Right ventricle myocardium superior (tissue), 1 donor: Measurements from ENCODE around the gene FLNC. TPM values are rescaled to one million over a fixed set of nuclear protein-coding genes. Genes with fewer than 3 reads are reported as not detected.
A peak's percentile ranks its signal among the peaks of the same experiment; 100 is the strongest.

Experiments
- ATAC-seq: fragments of 200-7000 bp; cut with Tn5 transposase; one replicate; pipeline ENCODE4 v1.9.1; 2020; ENCODE audit warnings: mild to moderate bottlenecking; ENCODE audit not compliant: poor library complexity
- DNase-seq: peaks from one replicate; pipeline ENCODE4 v3.0.0-alpha.2; 2020
- intact Hi-C: fragments of 100-400 bp; cut with DNase I; formaldehyde crosslinking; loops from one replicate; pipeline ENCODE4 v1.11.2; 2022
- total RNA-seq: library from RNA; stranded (reverse); fragmentation: NEBNext Ultra II Directional; extraction: Animal tissue kit (Norgen Biotek cat#: 25700); gene quantifications from one replicate; pipeline ENCODE4 v1.2.1, GENCODE V29; 2021
- donor health status: DM: no; HTN: yes; CAD: no; lungs with severe emphysema.

Gene FLNC
- total RNA-seq, 1 donor from 2014 or later = 601 TPM

- intact Hi-C loops = no loop called here
- DNase-seq = peak; percentile 28
- ATAC-seq = no peak
These were observed 8.9 kb downstream of the FLNC start for GRCh38 chr7:128838981-128839731.

DNA sequence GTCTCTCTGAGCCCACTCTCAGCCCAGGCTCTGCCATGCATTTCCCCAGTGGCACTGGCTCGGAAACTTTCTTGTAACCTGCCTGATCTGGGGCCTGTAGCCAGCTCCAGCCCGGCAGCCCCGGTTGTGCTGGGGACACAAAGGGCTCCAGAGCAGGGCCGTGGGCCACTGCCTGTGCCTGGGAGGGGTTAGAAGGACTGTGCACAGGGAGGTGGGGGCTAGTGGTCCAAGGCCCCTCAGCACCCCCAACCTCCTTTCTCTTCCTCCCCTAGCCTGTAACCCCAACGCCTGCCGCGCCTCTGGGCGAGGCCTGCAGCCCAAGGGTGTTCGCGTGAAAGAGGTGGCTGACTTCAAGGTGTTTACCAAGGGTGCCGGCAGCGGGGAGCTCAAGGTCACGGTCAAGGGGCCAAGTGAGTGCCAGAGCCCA is 9.6 kb downstream of the FLNC start:
- intact Hi-C loops = no loop called here
- peak; percentile 34 for DNase-seq

GRCh38 chr7:128840326-128841170 is 10.3 kb downstream of the FLNC start:
- no peak for ATAC-seq
- DNase-seq = peak; percentile 35
- intact Hi-C loops = no loop called here

More for the DNA sequence above, 9.6 kb downstream of the FLNC start:
- ATAC-seq = no peak

- ATAC-seq (no peak), DNase-seq (peak; percentile 38)
- intact Hi-C loops = no loop called here
These were observed 11.0 kb downstream of the FLNC start for GRCh38 chr7:128841171-128841690.

DNA sequence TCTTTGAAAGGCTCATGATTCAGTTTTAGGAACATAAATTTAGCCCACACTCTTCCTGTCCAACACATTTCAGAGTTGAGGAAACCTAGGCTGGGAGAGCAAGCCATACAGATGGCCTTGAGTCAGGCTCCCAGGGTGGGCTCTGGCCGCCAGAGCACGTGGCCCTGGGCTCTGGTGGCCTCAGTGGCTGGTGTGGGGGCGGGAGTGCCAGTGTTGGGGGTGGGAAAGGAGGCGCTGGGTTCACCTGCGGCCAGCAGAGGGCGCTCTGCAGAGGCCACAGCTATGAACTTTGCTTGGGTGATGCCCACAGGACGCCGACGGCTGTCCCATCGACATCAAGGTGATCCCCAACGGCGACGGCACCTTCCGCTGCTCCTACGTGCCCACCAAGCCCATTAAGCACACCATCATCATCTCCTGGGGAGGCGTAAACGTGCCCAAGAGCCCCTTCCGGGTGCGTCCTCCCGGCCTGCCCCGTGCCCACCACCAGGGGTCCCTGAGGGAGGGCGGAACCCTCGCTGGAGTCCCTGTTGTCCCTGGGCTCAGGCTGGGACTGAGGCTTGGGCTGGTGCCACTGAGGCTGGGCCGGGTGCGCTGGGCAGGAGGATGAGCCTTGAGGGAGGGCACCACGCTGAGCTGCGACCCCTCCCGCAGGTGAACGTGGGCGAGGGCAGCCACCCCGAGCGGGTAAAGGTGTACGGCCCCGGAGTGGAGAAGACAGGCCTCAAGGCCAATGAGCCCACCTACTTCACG is 11.9 kb downstream of the FLNC start:
- DNase-seq = peak; percentile 68
- intact Hi-C loops = no loop called here
- peak; percentile 51 for ATAC-seq

DNA sequence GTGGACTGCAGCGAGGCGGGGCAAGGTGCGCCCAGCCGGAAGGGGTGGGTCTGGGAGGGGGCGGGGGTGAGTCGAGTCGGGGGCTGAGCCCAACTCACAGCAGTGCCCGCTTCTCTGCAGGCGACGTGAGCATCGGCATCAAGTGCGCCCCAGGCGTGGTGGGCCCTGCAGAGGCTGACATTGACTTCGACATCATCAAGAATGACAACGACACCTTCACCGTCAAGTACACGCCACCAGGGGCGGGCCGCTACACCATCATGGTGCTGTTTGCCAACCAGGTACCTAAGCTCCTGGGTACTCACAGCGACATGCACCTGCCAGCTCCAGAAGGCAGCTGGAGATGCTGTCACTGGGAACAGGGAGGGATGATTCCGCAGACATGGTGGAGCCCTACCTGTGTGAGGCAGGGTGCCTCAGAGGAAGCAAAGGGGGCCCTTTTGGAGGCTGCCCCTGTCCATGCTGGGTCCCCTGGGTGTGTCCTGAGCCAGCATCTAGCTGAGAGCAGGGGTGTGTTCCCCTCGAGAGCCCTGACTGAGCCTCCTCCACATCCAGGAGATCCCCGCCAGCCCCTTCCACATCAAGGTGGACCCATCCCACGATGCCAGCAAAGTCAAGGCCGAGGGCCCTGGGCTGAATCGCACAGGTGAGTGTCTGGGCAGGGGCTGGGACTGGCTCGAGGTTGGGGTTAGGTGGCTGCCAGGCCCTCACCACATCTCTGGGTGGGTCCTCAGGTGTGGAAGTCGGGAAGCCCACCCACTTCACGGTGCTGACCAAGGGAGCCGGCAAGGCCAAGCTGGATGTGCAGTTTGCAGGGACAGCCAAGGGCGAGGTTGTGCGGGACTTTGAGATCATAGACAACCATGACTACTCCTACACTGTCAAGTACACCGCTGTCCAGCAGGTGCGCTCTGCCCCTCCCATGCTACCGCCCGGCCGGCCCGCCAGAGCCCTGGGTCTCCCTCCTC is 12.8 kb downstream of the FLNC start:
- DNase-seq = peak; percentile 39
- no peak for ATAC-seq
- intact Hi-C loops = no loop called here

GRCh38 chr7:128843938-128844621 is 13.9 kb downstream of the FLNC start:
- no peak for DNase-seq
- intact Hi-C loops = no loop called here
- no peak for ATAC-seq

DNA sequence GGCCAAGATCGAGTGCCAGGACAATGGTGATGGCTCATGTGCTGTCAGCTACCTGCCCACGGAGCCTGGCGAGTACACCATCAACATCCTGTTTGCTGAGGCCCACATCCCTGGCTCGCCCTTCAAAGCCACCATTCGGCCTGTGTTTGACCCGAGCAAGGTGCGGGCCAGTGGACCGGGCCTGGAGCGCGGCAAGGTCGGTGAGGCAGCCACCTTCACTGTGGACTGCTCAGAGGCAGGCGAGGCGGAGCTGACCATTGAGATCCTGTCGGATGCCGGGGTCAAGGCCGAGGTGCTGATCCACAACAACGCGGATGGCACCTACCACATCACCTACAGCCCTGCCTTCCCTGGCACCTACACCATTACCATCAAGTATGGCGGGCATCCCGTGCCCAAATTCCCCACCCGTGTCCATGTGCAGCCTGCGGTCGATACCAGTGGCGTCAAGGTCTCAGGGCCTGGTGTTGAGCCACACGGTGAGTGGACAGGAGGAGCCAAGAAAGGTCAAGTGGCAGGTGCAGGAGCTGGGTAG is 14.6 kb downstream of the FLNC start:
- intact Hi-C loops = no loop called here
- peak; percentile 30 for DNase-seq
- ATAC-seq = no peak

DNA sequence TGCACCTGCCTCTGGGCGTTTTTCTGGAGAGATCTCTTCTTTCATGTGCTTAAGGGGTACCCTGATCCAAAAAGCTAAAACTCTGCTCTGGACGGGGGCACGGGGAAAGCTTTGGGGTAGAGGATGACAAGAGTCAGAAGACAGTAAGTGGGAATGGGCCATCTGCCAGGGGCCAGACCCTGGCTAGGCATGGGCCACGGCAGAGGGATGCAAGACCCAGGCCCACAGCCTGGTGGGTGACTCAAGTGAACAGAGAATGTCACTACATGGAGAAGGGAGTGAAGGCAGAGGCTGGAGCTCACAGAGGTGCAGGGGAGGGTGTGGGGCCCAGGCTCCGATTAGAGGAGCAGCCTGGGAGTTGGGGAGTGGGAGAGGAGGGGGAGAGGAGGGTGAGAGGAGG is 15.3 kb downstream of the FLNC start:
- ATAC-seq = no peak
- intact Hi-C loops = no loop called here
- DNase-seq = no peak

DNA sequence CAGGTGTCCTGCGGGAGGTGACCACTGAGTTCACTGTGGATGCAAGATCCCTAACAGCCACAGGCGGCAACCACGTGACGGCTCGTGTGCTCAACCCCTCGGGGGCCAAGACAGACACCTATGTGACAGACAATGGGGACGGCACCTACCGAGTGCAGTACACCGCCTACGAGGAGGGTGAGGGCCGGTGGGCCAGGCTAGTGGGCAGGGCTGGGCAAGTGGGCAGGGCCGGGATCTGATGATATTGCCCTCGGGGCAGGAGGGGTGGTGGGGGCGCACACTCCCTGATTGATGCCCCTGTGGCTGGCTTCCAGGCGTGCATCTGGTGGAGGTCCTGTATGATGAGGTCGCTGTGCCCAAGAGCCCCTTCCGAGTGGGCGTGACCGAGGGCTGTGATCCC is 15.8 kb downstream of the FLNC start:
- DNase-seq (no peak), ATAC-seq (no peak)
- intact Hi-C loops = no loop called here

GRCh38 chr7:128846781-128847444 is 16.7 kb downstream of the FLNC start:
- ATAC-seq (no peak), DNase-seq (peak; percentile 26)
- intact Hi-C loops = no loop called here

- DNase-seq = peak; percentile 39
- intact Hi-C loops = no loop called here
- ATAC-seq = no peak
These were observed 17.6 kb downstream of the FLNC start for GRCh38 chr7:128847721-128848211.

DNA sequence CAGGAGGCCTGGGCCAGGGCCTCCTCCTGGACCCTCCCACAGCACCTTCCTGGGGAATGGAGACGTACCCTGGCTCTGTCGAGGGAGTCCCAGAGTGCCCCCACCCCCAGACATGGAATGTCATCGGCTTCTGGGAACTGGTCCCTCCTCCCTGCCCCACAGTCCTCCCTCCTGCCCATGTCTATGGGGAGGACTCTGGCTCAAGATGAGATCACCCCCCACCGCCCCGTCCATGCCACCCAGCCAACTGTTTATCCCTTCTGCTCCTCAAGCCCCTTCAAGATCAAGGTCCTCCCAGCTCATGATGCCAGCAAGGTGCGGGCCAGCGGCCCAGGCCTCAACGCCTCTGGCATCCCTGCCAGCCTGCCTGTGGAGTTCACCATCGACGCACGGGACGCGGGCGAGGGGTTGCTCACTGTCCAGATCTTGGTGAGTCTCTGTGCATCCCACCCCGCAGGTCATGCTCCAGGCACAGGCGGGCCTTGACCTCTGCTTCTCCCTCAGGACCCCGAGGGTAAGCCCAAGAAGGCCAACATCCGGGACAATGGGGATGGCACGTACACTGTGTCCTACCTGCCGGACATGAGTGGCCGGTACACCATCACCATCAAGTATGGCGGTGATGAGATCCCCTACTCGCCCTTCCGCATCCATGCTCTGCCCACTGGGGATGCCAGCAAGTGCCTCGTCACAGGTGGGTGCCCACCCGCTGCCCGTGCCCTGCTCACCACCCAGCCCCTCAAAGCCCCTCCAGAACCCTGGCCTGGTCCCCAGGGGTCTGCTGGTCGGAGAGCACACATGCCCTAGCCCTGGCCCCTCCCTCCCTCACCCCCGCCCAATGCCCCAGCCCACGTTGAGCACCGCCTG is 18.3 kb downstream of the FLNC start:
- DNase-seq (peak; percentile 38), ATAC-seq (no peak)
- intact Hi-C loops = no loop called here

GRCh38 chr7:128849156-128849515 is 18.9 kb downstream of the FLNC start:
- DNase-seq (peak; percentile 39), ATAC-seq (no peak)
- intact Hi-C loops = no loop called here

- DNase-seq (no peak), ATAC-seq (no peak)
- intact Hi-C loops = no loop called here
These were observed 19.7 kb downstream of the FLNC start for GRCh38 chr7:128849804-128850490.
